ENCODE results near the gene PTGES3. TPM values are rescaled to one million over a fixed set of nuclear protein-coding genes. Genes with fewer than 3 reads are reported as not detected.
"Not testable (repeated sequence)": the region's sequence is repeated elsewhere in the genome, so short reads cannot be mapped to it uniquely, and the experiment has no call there.

Gene PTGES3
- 54.1 and 116 TPM in 2 replicates for total RNA-seq

- DNase-seq = peak; percentile 98
Measured at GRCh38 chr12:56688129-56688845, at the start of gene PTGES3. Gene PTGES3 (minus strand): TSS chr12:56688284. CDS start chr12:56687999, 285 bp downstream.

- DNase-seq = no peak
Measured at GRCh38 chr12:56728139-56728861, 40.2 kb upstream of the PTGES3 start.

- not testable (repeated sequence) for DNase-seq
Measured at GRCh38 chr12:56726196-56726675, 38.2 kb upstream of the PTGES3 start.

- DNase-seq = no peak
Measured at GRCh38 chr12:56725723-56726102, 37.6 kb upstream of the PTGES3 start.

- DNase-seq = peak; percentile 99
Measured at GRCh38 chr12:56724972-56725722, 37.1 kb upstream of the PTGES3 start, which contains the start of gene NACA. Gene NACA (minus strand): TSS chr12:56725299. CDS start chr12:56724521, 778 bp downstream.

GRCh38 chr12:56724701-56724971 lies 36.6 kb upstream of the PTGES3 start:
- DNase-seq = no peak

GRCh38 chr12:56723889-56724700 lies 36.0 kb upstream of the PTGES3 start:
- DNase-seq = peak; percentile 57

- no peak for DNase-seq
Measured at GRCh38 chr12:56723352-56723751, 35.3 kb upstream of the PTGES3 start.

GRCh38 chr12:56722832-56723231 lies 34.7 kb upstream of the PTGES3 start:
- no peak for DNase-seq

GRCh38 chr12:56721721-56722120 lies 33.6 kb upstream of the PTGES3 start:
- DNase-seq = no peak

GRCh38 chr12:56721216-56721615 lies 33.1 kb upstream of the PTGES3 start:
- DNase-seq = no peak

GRCh38 chr12:56720731-56721151 lies 32.7 kb upstream of the PTGES3 start:
- DNase-seq = no peak

GRCh38 chr12:56719056-56719455 lies 31.0 kb upstream of the PTGES3 start:
- DNase-seq = no peak

GRCh38 chr12:56718636-56719035 lies 30.6 kb upstream of the PTGES3 start:
- no peak for DNase-seq

GRCh38 chr12:56718149-56718548 lies 30.1 kb upstream of the PTGES3 start:
- no peak for DNase-seq

- no peak for DNase-seq
Measured at GRCh38 chr12:56716933-56717880, 29.1 kb upstream of the PTGES3 start.

- DNase-seq = no peak
Measured at GRCh38 chr12:56716458-56716857, 28.4 kb upstream of the PTGES3 start.

GRCh38 chr12:56715798-56716197 lies 27.7 kb upstream of the PTGES3 start:
- DNase-seq = no peak

- DNase-seq = no peak
Measured at GRCh38 chr12:56714431-56714929, 26.4 kb upstream of the PTGES3 start.

- DNase-seq = no peak
Measured at GRCh38 chr12:56713345-56713744, 25.3 kb upstream of the PTGES3 start.

- no peak for DNase-seq
Measured at GRCh38 chr12:56709759-56710376, 21.8 kb upstream of the PTGES3 start.
